NK-92 treated with Interleukin-12 subunit alpha and Interleukin-12 subunit beta, amount 100 ng/mL, for 24 hours (cell line): ENCODE measurements around the gene MYO18A.
A peak's percentile ranks its signal among the peaks of the same experiment; 100 is the strongest.
"Not testable (repeated sequence)": the region's sequence is repeated elsewhere in the genome, so short reads cannot be mapped to it uniquely, and the experiment has no call there.

Experiments used
- DNase-seq: peaks from one replicate; lab custom pipeline; 2025; lab: John Stamatoyannopoulos, UW

MYO18A gene

GRCh38 chr17:29147228-29147627 lies 33.0 kb downstream of the MYO18A start:
- DNase-seq, result not testable (repeated sequence)

- DNase-seq, result no peak
Measured at GRCh38 chr17:29146369-29146972, 33.7 kb downstream of the MYO18A start.

- DNase-seq, result peak; percentile 51
Measured at GRCh38 chr17:29145289-29146073, 34.7 kb downstream of the MYO18A start.

GRCh38 chr17:29143894-29144293 lies 36.3 kb downstream of the MYO18A start:
- DNase-seq, result no peak

GRCh38 chr17:29141514-29141876 lies 38.7 kb downstream of the MYO18A start:
- DNase-seq, result no peak

- no peak for DNase-seq
Measured at GRCh38 chr17:29140631-29141513, 39.3 kb downstream of the MYO18A start.

- peak; percentile 59 for DNase-seq
Measured at GRCh38 chr17:29140051-29140621, 40.1 kb downstream of the MYO18A start.

GRCh38 chr17:29138971-29139691 lies 41.1 kb downstream of the MYO18A start:
- DNase-seq, result no peak

GRCh38 chr17:29138184-29138955 lies 41.8 kb downstream of the MYO18A start:
- DNase-seq, result no peak

- DNase-seq, result no peak
Measured at GRCh38 chr17:29136998-29137730, 43.0 kb downstream of the MYO18A start.

GRCh38 chr17:29135464-29135863 lies 44.7 kb downstream of the MYO18A start:
- DNase-seq, result no peak

- no peak for DNase-seq
Measured at GRCh38 chr17:29133121-29133713, 47.0 kb downstream of the MYO18A start.

- no peak for DNase-seq
Measured at GRCh38 chr17:29131814-29132682, 48.1 kb downstream of the MYO18A start.

- no peak for DNase-seq
Measured at GRCh38 chr17:29129731-29130130, 50.5 kb downstream of the MYO18A start.

GRCh38 chr17:29127840-29128239 lies 52.4 kb downstream of the MYO18A start:
- DNase-seq, result no peak

GRCh38 chr17:29126268-29126930 lies 53.8 kb downstream of the MYO18A start:
- no peak for DNase-seq

- DNase-seq, result no peak
Measured at GRCh38 chr17:29125651-29126050, 54.5 kb downstream of the MYO18A start.

- DNase-seq, result no peak
Measured at GRCh38 chr17:29124925-29125273, 55.3 kb downstream of the MYO18A start.
